Raji (cell line): ENCODE data around the gene CLEC16A.

Experiments used
- POLR2A ChIP-seq: IDR thresholded peaks from 2 replicates; pipeline ENCODE4 v1.6.1; 2011; ENCODE audit warnings: low read depth, low read length, control low read depth; ENCODE audit not compliant: insufficient read depth

Gene CLEC16A

DNA sequence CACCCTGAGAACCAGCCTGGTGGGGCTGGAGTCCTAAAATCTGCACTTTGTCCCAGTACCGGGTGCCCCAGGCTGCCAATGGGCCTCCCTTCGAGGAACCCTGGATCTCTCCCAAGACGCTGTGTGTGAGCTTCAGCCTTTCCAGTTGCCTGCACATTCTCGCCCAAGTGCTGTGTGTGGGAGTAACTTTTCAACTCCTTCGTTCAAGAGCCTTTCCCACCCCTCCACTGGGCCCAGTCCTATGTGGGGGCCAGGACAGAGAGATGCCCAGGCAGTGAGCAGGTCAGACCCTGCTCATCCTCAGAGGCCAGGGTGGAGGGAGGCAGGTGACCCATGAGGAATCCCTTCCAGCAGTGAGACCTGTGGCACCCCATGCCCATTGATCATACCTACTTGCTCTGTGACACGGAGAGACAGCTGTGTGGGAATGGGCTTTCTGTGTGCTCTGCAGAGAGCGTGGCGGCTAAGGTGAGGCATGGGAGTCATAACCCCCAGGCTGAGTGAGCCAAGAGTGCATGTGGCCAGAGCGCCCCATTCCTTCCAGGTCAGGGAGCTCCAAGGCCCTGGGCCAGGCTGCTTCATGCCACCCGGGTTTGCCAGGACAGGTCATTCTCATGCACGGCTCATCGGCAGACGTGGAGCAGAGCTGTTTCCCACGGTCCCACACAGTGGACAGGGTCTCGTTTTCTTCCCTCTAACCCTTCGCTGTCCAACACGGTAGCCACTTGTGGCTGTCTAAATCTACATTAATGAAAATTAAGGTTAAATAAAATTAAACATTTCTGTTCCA is 154.4 kb downstream of the CLEC16A start:
- no peak for TF ChIP-seq POLR2A

DNA sequence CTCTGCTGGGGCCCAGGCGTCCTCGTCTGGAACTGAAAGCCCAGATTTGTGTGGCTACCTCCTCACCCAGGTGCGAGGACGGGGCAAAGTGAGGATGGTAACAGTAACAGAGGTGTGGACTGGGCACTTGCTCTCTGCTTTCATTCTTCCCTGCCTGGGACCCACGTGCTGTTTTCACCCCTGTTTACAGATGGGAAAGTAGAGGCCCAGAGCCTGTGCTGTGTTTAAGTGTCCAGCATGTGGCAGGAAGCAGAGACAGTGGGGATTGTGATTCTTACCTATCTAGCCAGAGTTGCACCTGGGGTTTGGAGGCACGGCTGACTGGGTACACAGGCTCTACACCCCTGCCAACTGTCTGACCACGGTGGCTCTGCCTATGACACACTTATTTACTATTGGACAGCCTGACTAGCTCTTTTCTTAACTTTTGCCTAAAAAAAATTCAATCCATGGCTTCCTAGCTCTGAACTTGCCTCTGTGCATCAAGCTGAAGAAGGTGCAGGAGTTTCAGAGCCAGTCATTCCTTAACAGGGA is 155.4 kb downstream of the CLEC16A start:
- TF ChIP-seq POLR2A = no peak

DNA sequence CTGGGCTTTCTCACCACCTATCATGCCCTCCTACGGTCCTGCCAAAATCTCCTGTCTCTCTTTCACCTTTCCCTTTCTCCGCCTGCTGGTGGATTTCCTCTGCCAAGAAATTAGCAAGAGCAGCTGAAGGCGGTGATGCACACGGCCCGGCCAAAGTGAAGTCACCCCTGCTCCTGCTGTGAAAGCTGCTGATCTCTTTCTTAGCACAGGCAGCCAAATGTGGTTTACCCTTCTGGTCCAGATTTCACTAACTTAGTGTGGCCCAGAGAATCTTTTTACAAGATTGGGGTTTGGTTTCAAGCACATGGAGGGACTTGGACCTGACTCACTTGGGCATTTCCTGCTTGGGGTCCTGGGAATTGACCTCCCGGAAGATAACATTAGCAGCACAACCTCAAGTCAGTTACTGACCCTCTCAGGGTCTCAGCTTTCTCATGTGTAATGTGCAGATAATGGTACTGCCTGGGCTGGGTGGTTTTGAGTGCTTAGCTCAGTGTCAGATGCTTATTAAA is 155.9 kb downstream of the CLEC16A start:
- no peak; the same call in 1 of the 2 replicates for TF ChIP-seq POLR2A

DNA sequence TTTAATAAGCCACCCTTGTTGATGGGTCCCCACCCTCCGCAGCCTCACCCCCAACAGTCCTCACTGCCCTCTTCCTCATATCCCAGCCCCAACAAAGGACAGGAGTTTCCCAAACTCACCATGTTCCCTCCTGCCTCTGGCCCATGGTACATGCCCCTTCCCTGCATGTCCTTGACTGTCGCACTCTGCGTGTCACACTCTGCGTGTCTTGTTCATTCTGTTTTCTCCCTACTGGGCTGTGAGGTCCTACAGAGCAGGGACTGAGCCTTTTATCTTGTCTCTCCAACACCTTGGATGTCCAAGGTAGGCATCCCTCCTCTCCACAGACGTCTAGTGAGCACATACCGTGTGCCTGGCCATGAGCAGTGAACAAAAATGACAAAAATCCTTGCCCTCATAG is 156.9 kb downstream of the CLEC16A start:
- no peak for TF ChIP-seq POLR2A

DNA sequence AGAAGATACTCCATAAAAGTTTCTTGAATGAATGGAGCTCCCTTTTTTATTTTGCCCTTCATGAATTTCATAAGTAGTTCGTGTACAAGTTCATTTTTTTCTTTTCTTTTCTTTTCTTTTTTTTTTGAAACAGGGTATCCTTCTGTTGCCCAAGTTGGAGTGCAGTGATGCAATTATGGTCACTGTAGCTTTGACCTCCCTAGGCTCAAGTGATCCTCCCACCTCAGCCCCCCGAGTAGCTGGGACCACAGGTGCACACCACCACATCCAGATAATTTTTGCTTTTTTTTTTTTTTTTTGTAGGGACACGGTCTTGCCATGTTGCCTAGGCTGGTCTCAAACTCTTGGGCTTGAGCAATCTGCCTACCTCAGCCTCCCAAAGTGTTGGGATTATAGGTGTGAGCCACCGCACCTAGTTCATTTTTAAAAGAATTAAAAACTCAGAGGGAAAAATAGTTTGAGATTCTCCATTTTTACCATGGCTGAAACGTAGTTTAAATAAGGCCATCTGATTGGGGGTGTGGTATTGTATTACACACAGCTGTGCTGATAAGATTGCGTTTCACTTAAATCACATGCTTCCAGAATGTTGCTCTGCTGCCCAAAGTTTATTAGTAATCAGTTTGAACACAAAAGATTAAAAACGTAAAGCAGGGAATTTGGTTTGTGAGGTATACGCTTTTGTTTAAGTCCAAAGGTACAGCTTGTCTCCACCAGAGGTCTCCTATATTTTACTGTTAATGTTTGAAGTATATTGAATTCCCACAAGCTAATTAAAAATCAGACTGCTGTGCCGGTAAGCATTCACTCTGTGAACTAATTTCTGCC is 157.5 kb downstream of the CLEC16A start:
- no peak for TF ChIP-seq POLR2A

DNA sequence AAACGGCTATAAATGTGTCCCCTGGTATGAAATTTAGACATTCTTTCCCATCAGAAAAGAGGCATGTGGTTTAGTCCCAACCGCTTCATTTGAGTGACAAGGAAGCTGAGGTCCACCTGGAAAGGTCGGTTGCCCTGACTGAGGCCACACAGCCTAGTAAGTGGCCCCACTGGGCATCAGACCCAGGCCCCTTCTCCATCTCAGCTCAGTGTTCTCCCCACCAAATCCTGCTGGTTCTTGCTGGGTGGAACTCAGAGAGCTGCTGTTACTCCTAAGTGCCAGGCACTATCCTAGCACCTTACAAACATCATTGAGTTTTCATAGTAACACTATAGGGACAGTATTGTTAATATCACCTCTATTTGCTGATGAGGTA is 158.1 kb downstream of the CLEC16A start:
- TF ChIP-seq POLR2A = no peak

DNA sequence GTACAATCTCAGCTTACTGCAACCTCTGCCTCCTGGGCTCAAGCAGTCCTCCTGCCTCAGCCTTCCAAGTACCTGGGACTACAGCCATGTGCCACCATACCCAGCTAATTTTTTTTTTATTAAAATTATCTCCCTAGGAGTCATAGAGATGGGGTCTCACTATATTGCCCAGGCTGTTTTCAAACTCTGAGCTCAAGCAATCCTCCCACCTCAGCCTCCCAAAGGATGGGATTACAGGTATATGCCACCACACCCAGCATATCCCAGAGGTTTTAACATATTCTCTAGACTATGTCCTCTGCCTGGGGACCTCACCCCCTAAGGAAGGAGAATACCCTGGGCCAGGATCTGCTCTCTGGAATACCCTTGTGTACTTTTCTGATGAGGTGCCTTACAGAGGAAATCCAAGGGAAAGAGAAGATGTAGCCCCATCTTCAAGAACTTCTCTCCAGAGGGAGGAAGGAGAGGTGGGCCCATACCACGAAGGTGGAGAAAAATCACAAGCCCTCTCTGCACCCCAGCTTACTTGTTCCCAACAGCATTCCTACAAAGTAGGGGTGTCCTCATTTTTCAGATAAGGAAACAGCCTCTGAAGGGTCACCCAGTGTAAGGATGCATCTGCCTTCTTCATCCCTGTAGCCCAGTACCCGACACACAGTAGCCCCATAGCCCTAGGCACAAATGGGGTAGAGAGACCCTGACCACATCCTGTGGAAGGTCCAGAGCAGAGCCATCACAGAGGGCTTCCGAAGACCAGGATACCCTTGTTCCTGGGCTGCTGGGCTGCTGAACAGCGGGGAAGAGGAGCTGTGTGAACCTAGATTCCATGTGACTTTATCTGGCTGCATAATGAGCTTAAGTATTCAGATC is 160.0 kb downstream of the CLEC16A start:
- TF ChIP-seq POLR2A = no peak

DNA sequence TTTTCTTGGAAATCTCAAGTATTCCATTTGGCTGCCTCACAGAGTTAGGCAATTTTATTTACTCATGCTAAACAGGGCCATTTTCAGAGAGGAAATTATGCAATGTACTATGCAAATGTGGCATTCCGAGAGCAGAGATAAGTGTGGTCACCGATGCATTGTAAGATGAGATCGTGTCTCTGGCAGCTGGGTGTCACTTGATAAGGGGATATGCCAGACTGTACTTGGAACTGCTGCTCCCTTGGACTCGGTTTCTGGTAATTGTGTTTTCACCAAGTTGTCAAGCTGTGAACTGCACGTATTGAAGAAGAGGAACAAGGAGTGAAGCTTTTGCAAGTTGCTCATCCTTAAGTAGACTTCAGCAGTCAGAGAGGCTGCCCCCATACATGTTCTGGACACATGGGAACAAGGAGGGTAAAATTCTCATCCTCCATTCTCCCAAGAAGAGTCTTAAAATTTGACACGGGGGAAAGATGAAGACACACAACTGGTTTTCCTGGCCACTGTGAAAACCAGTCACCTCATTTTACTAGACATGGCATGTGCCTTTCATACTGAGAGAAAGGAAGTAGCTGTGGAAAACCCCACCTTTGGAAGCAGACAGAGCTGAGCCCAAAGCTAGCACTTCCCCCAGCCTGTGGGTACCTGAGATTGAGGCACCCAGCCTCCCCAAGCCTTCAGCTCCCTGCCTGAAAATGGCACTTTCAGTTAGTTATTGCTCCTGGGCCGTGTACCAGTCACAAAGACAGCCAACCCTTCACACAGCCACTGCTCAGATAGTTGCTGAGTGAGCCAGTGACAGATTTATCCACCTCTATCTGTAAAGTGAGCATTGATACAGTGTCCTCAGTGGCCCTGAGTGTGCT is 160.9 kb downstream of the CLEC16A start:
- peak; percentile 65 for TF ChIP-seq POLR2A

DNA sequence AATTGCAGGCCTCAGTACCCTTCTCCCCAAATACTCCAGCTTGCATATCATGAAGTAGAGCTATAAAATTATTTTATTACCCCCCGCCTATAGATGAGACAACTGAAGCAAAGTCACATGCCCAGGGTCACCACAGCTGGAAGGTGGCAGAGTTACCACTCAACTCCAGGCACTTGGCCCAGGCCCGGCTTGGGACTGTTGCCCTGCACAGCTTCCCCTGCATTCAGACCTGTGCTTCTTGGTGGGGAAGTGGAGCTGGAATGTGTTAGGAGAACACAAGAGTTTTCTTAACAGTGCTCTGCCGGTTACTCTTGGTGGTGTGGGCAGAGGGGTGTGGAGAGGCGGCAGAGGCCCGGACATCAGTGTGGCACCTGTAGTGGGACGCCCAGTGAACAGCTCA is 162.4 kb downstream of the CLEC16A start:
- no peak for TF ChIP-seq POLR2A

DNA sequence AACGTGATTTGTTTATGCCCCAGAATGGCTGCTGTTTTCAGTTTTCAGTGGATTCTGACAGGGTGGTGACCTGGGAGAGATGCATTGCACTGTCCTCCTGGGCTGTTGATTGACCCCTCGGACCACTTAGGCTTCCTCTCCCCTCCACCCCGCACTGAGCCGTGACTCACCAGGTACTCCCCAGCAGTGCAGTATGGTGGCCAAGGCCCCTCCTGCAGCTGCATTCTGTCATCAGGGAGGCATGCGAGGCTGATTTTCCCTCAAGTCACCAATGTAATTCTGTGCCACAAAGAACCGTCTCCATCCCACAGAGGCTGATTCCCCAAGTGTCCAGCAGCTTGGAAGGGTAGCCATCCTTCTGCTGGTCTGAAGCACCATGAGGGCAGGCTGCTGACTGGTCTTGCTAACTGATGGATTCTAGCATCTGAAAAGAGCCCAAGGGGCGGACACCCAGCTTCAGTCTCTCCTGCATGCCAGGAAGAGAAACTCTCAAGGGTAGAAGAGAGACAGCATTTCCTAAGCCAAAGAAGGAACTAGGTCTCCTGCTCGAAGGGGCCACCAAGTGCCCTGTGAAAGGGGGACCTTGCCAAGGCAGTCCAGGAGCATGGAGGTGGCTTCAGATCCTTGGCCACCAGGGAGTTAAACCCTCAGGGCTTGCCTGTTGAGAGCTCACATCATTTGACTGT is 163.6 kb downstream of the CLEC16A start:
- TF ChIP-seq POLR2A = no peak

DNA sequence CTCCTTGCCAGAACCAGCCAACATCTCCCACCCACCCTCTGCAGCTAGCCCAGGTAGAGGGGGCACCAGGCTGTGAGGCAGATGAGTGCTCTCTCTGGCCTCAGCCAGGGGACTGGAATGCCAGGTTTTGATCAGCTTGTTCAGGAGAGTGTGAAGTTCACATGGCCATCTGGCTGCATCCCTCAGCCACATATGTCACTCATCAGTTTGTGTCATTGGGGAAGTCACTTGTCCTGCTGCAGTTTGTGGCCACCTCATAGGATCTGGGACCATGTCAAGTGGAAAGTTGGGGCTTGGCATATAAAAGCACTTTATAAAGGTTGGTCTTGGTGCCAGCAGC is 164.1 kb downstream of the CLEC16A start:
- no peak for TF ChIP-seq POLR2A

DNA sequence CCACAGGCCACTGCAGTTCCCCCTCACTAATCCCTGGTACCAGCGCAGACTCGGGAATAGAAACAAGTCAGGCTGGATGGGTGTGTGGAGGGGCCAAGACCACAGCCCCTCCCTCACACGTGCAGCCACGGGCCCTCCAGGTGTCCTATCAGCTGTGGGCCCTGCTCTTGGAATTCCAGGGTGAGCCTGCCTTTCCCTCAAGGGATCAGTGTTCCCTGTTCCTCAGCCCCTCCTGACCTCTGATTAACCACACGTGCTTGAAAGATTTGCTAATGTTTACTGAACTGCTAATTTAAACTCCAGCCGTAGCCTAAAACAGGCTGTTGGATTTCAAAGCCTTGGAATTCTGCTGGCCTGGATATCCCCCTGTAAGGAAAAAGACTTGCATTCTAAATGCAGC is 165.2 kb downstream of the CLEC16A start:
- TF ChIP-seq POLR2A = no peak

DNA sequence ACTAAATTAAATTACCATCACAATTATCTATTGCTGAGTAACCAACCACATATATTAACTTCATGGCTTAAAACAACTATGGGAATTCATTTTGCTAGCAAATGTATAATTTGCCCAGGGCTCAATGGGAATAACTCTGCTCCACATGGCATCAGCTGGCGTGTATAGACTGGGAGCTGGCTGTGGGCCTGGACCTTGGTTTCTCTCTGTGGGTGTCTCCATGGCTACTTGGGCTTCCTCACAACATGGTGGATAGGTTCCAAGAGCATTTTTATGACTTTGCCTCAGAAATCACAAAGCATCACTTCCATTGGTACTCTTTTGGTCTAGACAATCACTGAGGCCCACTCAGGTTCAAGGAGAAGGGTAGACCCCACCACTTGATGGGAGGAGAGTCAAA is 166.8 kb downstream of the CLEC16A start:
- no peak for TF ChIP-seq POLR2A

DNA sequence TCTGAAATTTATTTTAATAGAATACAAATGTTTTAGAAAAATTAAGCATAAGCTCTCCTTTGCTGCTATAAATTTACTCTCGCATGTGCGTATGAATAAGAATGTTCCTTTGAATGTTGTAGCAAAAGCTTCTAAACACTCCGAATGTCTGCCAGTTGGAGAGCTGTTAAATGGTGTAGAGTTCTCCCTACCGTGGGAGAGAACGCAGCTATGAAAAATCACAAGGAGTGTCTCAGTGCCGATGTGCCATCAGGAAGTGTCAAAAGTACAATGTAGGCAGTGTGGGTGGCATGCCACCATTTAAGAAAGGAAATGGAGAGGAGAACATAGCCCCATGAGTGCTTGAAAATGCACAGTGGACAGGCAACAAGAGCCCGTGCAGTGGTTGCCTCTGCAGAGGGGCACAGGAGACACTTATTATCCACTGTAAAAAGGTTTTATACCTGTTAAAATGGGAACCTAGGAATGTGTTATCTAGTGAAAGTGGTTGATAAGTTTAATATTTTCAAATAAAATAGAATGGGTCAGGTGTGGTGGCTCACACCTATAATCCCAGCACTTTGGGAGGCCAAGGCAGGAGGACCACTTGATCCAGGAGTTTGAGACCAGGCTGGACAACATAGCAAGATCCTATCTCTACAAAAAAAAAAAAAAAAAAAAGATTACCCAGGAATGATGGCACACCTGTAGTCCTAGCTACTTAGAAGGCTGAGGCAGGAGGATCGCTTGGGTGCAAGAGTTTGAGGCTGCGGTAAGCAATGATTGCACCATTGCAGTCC is 167.7 kb downstream of the CLEC16A start:
- no peak for TF ChIP-seq POLR2A
